IMR-90 (cell line): Measurements from ENCODE around the gene SPATS2L.

Experiments
- CTCF ChIP-seq: conservative IDR thresholded peaks from 2 replicates; pipeline ENCODE4 v1.5.1; 2012; ENCODE audit warnings: mild to moderate bottlenecking, low read depth, low read length, improper control_type of control experiment
- POLR2A ChIP-seq: IDR thresholded peaks from 2 replicates; pipeline ENCODE4 v1.6.1; 2012; ENCODE audit warnings: mild to moderate bottlenecking, low read depth, low read length
- RAD21 ChIP-seq: IDR thresholded peaks from 2 replicates; pipeline ENCODE4 v1.6.1; 2012; ENCODE audit warnings: low read length, improper control_type of control experiment
- RFX5 ChIP-seq: IDR thresholded peaks from 2 replicates; pipeline ENCODE4 v1.8.0; 2012; ENCODE audit warnings: low read depth, mild to moderate bottlenecking, low read length, moderate library complexity
- SMC3 ChIP-seq: fragments of 150-350 bp; IDR thresholded peaks from 2 replicates; pipeline ENCODE4 v1.6.1; 2016; ENCODE audit warnings: low read depth, mild to moderate bottlenecking, antibody characterized with exemption, low read length, moderate library complexity

- no peak for TF ChIP-seq SMC3
- no peak for TF ChIP-seq CTCF
- TF ChIP-seq RFX5, result no peak
- no peak for TF ChIP-seq POLR2A
- no peak for TF ChIP-seq RAD21
Measured at GRCh38 chr2:200470230-200470629, 163.7 kb downstream of the SPATS2L start.
